GM12878 (cell line): Measurements from ENCODE around the gene DCP1B. TPM values are rescaled to one million over a fixed set of nuclear protein-coding genes. Genes with fewer than 3 reads are reported as not detected.

Source experiments
- BCL11A ChIP-seq: IDR thresholded peaks from 2 replicates; pipeline ENCODE4 v1.6.1; 2011; ENCODE audit warnings: low read depth, low read length
- HDGF ChIP-seq: fragments of 450-650 bp; IDR thresholded peaks from 2 replicates; pipeline ENCODE4 v1.6.1; 2016; ENCODE audit warnings: antibody characterized with exemption
- IRF4 ChIP-seq: IDR thresholded peaks from 2 replicates; pipeline ENCODE4 v1.6.1; 2011; ENCODE audit warnings: low read depth, low read length
- MEF2A ChIP-seq: IDR thresholded peaks from 2 replicates; pipeline ENCODE4 v1.6.1; 2011; ENCODE audit warnings: low read depth, mild to moderate bottlenecking, low read length, moderate library complexity; ENCODE audit not compliant: insufficient read depth
- NFYA ChIP-seq: IDR thresholded peaks from 2 replicates; pipeline ENCODE4 v1.6.1; 2011; ENCODE audit warnings: low read depth, mild to moderate bottlenecking, low read length, improper control_type of control experiment, borderline replicate concordance
- NR2F1 ChIP-seq: fragments of 450-650 bp; conservative IDR thresholded peaks from 2 replicates; pipeline ENCODE4 v1.6.1; 2017; ENCODE audit warnings: mild to moderate bottlenecking
- PAX5 ChIP-seq: IDR thresholded peaks from 2 replicates; pipeline ENCODE4 v1.6.1; 2011; ENCODE audit warnings: low read depth, low read length, borderline replicate concordance
- RCOR1 ChIP-seq: conservative IDR thresholded peaks from 2 replicates; pipeline ENCODE4 v1.6.1; 2012; ENCODE audit warnings: low read depth, low read length, improper control_type of control experiment
- RFX5 ChIP-seq: IDR thresholded peaks from 2 replicates; pipeline ENCODE4 v1.6.1; 2011; ENCODE audit warnings: low read depth, low read length, improper control_type of control experiment
- SIN3A ChIP-seq: IDR thresholded peaks from 2 replicates; pipeline ENCODE4 v1.6.1; 2012; ENCODE audit warnings: low read depth, low read length, improper control_type of control experiment
- SP1 ChIP-seq: IDR thresholded peaks from one replicate; pipeline ENCODE4 v1.6.1; 2011; ENCODE audit warnings: low read depth, low read length
- SUZ12 ChIP-seq: fragments of 200-600 bp; sonication (generic); IDR thresholded peaks from one replicate; pipeline ENCODE4 v1.6.1; 2018; ENCODE audit warnings: antibody characterized with exemption, mild to moderate bottlenecking; ENCODE audit not compliant: unreplicated experiment
- TCF7 ChIP-seq: IDR thresholded peaks from 2 replicates; pipeline ENCODE4 v1.6.1; 2014; ENCODE audit warnings: antibody characterized with exemption, borderline replicate concordance
- YBX1 ChIP-seq: fragments of 450-650 bp; IDR thresholded peaks from 2 replicates; pipeline ENCODE4 v1.6.1; 2016; ENCODE audit warnings: antibody characterized with exemption
- YY1 ChIP-seq: IDR thresholded peaks from 2 replicates; pipeline ENCODE4 v1.6.1; 2011; ENCODE audit warnings: low read depth, mild to moderate bottlenecking, low read length
- ZNF622 ChIP-seq: fragments of 450-650 bp; IDR thresholded peaks from 2 replicates; pipeline ENCODE4 v1.6.1; 2017; ENCODE audit warnings: mild to moderate bottlenecking, inconsistent platforms
- ZSCAN29 ChIP-seq: fragments of 450-650 bp; IDR thresholded peaks from 2 replicates; pipeline ENCODE4 v1.6.1; 2017; ENCODE audit warnings: mild to moderate bottlenecking, moderate library complexity
- polyA plus RNA-seq, 11 experiments: library from polyadenylated mRNA; depleted of rRNA in 4 of 11; unstranded in 6 of 11; stranded (reverse) in 5 of 11; fragments of >200 nt; fragmentation: Nextera tagmentation in 4 of 11; fragmentation: Illumina TruSeq in 1 of 11; extraction: Ambion mirVana in 4 of 11; extraction: Trizol in 1 of 11; gene quantifications; 1 replicate in 1 of 11; 2 replicates in 10 of 11; pipeline versions ENCODE4 v1.2.1 to v1.2.3, GENCODE V29; 2011 to 2016; ENCODE audit warnings: inconsistent platforms in 2 of 11, missing spikeins in 2 of 11, low read depth in 1 of 11
- total RNA-seq, 4 experiments: library from RNA; depleted of rRNA in 3 of 4; stranded (reverse); fragments of >200 nt in 3 of 4; fragmentation: Illumina TruSeq in 1 of 4; extraction: Trizol in 1 of 4; gene quantifications; 2 replicates each; pipeline versions ENCODE4 v1.2.1 to v1.2.3, GENCODE V29; 2013 to 2021
- TF ChIP-seq, protein P1 (sequence below): fragments of 450-650 bp; IDR thresholded peaks from 2 replicates; pipeline ENCODE4 v1.6.1; 2017; ENCODE audit warnings: mild to moderate bottlenecking, moderate library complexity
- TF ChIP-seq, protein P2 (sequence below): fragments of 450-650 bp; IDR thresholded peaks from 2 replicates; pipeline ENCODE4 v1.6.1; 2018; ENCODE audit warnings: borderline replicate concordance, mild to moderate bottlenecking; ENCODE audit not compliant: partially characterized antibody
- TF ChIP-seq, protein P3 (sequence below): fragments of 450-650 bp; formaldehyde crosslinking; IDR thresholded peaks from 2 replicates; pipeline ENCODE4 v1.4.0; 2022; ENCODE audit warnings: mild to moderate bottlenecking, moderate library complexity
- TF ChIP-seq, protein P4 (sequence below): IDR thresholded peaks from 2 replicates; pipeline ENCODE4 v1.6.1; 2011; ENCODE audit warnings: low read depth, low read length, improper control_type of control experiment, borderline replicate concordance

The DCP1B gene
- total and polyA plus RNA-seq, 10 of the 15 experiments (the other 5 are each of a cell fraction or from before 2014, with no cell fraction given): 1.3 to 23.4 (median 15.3) TPM

DNA sequence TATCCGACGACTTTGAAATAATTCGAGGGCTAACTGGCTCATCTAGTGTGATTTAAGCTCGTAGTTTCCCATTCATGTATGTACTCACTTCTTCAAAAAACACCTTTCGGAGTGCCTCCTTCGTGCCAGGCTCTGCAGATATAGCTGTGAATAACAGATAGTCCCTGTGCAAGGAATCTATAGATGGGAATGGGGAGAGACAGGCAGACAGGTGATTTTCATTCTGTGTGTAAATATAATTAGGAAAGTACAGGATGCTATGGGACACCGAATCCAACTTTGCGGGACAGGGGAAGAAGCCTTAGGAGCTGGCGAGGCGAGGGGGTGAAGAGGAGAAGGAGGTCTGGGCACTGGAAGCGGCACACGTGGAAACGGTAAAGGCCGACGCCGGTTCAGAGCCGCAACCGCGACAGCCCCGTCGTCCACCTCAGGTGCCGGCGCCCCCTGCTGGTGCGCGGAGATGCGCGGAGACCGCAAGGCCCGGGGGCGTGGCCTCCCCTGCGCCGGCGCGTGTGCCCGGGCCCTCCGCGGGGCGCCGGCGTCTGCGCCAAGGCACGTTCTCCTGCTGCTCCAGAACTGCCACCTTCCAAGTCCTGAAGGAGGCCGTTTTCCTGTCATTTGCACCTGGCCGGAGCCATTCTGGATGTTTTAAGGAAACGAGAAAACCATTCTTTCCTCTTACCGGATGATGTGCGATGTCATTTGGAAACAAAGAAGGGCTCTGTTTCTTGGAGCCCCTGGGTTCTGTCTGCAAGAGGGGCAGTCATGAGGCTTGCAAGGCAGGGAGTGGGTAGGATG, 30.6 kb upstream of the DCP1B start (continued):
- TF ChIP-seq, protein P1, sequence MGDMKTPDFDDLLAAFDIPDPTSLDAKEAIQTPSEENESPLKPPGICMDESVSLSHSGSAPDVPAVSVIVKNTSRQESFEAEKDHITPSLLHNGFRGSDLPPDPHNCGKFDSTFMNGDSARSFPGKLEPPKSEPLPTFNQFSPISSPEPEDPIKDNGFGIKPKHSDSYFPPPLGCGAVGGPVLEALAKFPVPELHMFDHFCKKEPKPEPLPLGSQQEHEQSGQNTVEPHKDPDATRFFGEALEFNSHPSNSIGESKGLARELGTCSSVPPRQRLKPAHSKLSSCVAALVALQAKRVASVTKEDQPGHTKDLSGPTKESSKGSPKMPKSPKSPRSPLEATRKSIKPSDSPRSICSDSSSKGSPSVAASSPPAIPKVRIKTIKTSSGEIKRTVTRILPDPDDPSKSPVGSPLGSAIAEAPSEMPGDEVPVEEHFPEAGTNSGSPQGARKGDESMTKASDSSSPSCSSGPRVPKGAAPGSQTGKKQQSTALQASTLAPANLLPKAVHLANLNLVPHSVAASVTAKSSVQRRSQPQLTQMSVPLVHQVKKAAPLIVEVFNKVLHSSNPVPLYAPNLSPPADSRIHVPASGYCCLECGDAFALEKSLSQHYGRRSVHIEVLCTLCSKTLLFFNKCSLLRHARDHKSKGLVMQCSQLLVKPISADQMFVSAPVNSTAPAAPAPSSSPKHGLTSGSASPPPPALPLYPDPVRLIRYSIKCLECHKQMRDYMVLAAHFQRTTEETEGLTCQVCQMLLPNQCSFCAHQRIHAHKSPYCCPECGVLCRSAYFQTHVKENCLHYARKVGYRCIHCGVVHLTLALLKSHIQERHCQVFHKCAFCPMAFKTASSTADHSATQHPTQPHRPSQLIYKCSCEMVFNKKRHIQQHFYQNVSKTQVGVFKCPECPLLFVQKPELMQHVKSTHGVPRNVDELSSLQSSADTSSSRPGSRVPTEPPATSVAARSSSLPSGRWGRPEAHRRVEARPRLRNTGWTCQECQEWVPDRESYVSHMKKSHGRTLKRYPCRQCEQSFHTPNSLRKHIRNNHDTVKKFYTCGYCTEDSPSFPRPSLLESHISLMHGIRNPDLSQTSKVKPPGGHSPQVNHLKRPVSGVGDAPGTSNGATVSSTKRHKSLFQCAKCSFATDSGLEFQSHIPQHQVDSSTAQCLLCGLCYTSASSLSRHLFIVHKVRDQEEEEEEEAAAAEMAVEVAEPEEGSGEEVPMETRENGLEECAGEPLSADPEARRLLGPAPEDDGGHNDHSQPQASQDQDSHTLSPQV: 0 out of 2 replicates have a peak, but pooled peaks have one; percentile 20
- TF ChIP-seq IRF4: no peak
- no peak for TF ChIP-seq NFYA
- TF ChIP-seq HDGF: no peak
- TF ChIP-seq, protein P2, sequence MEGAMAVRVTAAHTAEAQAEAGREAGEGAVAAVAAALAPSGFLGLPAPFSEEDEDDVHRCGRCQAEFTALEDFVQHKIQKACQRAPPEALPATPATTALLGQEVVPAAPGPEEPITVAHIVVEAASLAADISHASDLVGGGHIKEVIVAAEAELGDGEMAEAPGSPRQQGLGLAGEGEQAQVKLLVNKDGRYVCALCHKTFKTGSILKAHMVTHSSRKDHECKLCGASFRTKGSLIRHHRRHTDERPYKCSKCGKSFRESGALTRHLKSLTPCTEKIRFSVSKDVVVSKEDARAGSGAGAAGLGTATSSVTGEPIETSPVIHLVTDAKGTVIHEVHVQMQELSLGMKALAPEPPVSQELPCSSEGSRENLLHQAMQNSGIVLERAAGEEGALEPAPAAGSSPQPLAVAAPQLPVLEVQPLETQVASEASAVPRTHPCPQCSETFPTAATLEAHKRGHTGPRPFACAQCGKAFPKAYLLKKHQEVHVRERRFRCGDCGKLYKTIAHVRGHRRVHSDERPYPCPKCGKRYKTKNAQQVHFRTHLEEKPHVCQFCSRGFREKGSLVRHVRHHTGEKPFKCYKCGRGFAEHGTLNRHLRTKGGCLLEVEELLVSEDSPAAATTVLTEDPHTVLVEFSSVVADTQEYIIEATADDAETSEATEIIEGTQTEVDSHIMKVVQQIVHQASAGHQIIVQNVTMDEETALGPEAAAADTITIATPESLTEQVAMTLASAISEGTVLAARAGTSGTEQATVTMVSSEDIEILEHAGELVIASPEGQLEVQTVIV: no peak
- peak; percentile 62 for TF ChIP-seq SP1
- TF ChIP-seq RCOR1: no peak
- no peak for TF ChIP-seq MEF2A
- TF ChIP-seq, protein P3, sequence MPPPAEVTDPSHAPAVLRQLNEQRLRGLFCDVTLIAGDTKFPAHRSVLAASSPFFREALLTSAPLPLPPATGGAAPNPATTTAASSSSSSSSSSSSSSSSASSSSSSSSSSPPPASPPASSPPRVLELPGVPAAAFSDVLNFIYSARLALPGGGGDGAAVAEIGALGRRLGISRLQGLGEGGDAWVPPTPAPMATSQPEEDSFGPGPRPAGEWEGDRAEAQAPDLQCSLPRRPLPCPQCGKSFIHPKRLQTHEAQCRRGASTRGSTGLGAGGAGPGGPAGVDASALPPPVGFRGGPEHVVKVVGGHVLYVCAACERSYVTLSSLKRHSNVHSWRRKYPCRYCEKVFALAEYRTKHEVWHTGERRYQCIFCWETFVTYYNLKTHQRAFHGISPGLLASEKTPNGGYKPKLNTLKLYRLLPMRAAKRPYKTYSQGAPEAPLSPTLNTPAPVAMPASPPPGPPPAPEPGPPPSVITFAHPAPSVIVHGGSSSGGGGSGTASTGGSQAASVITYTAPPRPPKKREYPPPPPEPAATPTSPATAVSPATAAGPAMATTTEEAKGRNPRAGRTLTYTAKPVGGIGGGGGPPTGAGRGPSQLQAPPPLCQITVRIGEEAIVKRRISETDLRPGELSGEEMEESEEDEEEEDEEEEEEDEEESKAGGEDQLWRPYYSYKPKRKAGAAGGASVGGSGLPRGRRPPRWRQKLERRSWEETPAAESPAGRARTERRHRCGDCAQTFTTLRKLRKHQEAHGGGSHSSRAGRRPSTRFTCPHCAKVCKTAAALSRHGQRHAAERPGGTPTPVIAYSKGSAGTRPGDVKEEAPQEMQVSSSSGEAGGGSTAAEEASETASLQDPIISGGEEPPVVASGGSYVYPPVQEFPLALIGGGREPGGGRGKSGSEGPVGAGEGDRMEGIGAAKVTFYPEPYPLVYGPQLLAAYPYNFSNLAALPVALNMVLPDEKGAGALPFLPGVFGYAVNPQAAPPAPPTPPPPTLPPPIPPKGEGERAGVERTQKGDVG (CRISPR knock-in tag): no peak
- TF ChIP-seq PAX5: 0 out of 2 replicates have a peak, but pooled peaks have one; percentile 35
- TF ChIP-seq BCL11A: no peak
- TF ChIP-seq NR2F1: no peak; the same call in 1 of the 2 replicates
- TF ChIP-seq TCF7: no peak
- TF ChIP-seq ZNF622: no peak
- TF ChIP-seq ZSCAN29: 0 out of 2 replicates have a peak, but pooled peaks have one; percentile 50
- TF ChIP-seq YY1: peak; percentile 62; the same call in 1 of the 2 replicates
- no peak for TF ChIP-seq SIN3A
- TF ChIP-seq SUZ12: no peak
- TF ChIP-seq YBX1: no peak
- TF ChIP-seq RFX5: no peak
- TF ChIP-seq, protein P4, sequence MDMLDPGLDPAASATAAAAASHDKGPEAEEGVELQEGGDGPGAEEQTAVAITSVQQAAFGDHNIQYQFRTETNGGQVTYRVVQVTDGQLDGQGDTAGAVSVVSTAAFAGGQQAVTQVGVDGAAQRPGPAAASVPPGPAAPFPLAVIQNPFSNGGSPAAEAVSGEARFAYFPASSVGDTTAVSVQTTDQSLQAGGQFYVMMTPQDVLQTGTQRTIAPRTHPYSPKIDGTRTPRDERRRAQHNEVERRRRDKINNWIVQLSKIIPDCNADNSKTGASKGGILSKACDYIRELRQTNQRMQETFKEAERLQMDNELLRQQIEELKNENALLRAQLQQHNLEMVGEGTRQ: no peak
